Panc1 (cell line): ENCODE results near the gene DCTN3. TPM values are rescaled to one million over a fixed set of nuclear protein-coding genes. Genes with fewer than 3 reads are reported as not detected.

ENCODE experiments used
- ATAC-seq: fragments of 200-7000 bp; cut with Tn5 transposase; 2 replicates; pipeline ENCODE4 v1.9.1; 2020; ENCODE audit warnings: mild to moderate bottlenecking, moderate library complexity
- BruUV-seq: library from RNA; stranded (reverse); fragments of 400-500 nt; replicated peaks from 2 replicates; lab custom pipeline; 2021; lab: Mats Ljungman, UMichigan
- CTCF ChIA-PET: fragments of 300-600 bp; sonication (Branson Sonifier 250); formaldehyde crosslinking; loops from one replicate; lab custom pipeline; 2022; ENCODE audit warnings: antibody characterized with exemption; lab: Charles Lee
- POLR2A ChIA-PET: fragments of 300-600 bp; sonication (Branson Sonifier 250); formaldehyde crosslinking; loops from one replicate; lab custom pipeline; 2022; ENCODE audit warnings: antibody characterized with exemption; lab: Charles Lee
- DNase-seq: peaks from one replicate; pipeline ENCODE4 v3.0.0-alpha.2; 2010; ENCODE audit warnings: low read depth, low spot score
- H3K27ac ChIP-seq: 2 replicates; pipeline ENCODE4 v1.5.1; 2011; ENCODE audit warnings: mild to moderate bottlenecking, low read length, inconsistent platforms
- H3K27me3 ChIP-seq: fragments of 200-500 bp; sonication (Bioruptor generic); 2 replicates; pipeline ENCODE4 v1.6.0; 2014; ENCODE audit warnings: low read length, inconsistent platforms; ENCODE audit not compliant: control insufficient read depth, insufficient read depth
- H3K36me3 ChIP-seq: fragments of 200-500 bp; sonication (Bioruptor generic); 2 replicates; pipeline ENCODE4 v1.5.1; 2014; ENCODE audit warnings: inconsistent platforms, mild to moderate bottlenecking, low read length, moderate library complexity; ENCODE audit not compliant: control insufficient read depth, insufficient read depth
- H3K4me1 ChIP-seq: 2 replicates; pipeline ENCODE4 v1.5.1; 2011; ENCODE audit warnings: inconsistent platforms, mild to moderate bottlenecking, low read length, moderate library complexity; ENCODE audit not compliant: control insufficient read depth, insufficient read depth
- H3K4me3 ChIP-seq, 2 experiments: 2 replicates each; pipeline ENCODE4 v1.5.1; 2011 to 2012; ENCODE audit warnings: low read depth in 2 of 2, low read length in 2 of 2, mild to moderate bottlenecking in 2 of 2, inconsistent platforms in 1 of 2, moderate library complexity in 1 of 2
- H3K9me3 ChIP-seq: fragments of 200-500 bp; sonication (Bioruptor generic); 2 replicates; pipeline ENCODE4 v1.5.1; 2014; ENCODE audit warnings: low read depth, mild to moderate bottlenecking, inconsistent platforms, low read length, moderate library complexity; ENCODE audit not compliant: control insufficient read depth, insufficient read depth
- CTCF ChIP-seq: fragments of 450-650 bp; IDR thresholded peaks from 2 replicates; pipeline ENCODE4 v1.5.1; 2017; ENCODE audit warnings: mild to moderate bottlenecking
- POLR2AphosphoS5 ChIP-seq: IDR thresholded peaks from 2 replicates; pipeline ENCODE4 v1.6.1; 2012; ENCODE audit warnings: mild to moderate bottlenecking, low read depth, low read length, moderate library complexity
- REST ChIP-seq, 2 experiments: IDR thresholded peaks; 2 replicates each; pipeline ENCODE4 v1.6.1; 2011 to 2012; ENCODE audit warnings: low read depth in 2 of 2, control low read depth in 1 of 2, low read length in 1 of 2, mild to moderate bottlenecking in 1 of 2, moderate library complexity in 1 of 2; ENCODE audit not compliant: insufficient read depth in 1 of 2
- SIN3A ChIP-seq: IDR thresholded peaks from 2 replicates; pipeline ENCODE4 v1.6.1; 2012; ENCODE audit warnings: low read depth, mild to moderate bottlenecking, low read length, moderate library complexity, borderline replicate concordance; ENCODE audit not compliant: insufficient read depth
- TCF7L2 ChIP-seq: IDR thresholded peaks from 2 replicates; pipeline ENCODE4 v1.6.1; 2011; ENCODE audit warnings: mild to moderate bottlenecking, low read depth, low read length, inconsistent platforms
- in situ Hi-C: cut with HindIII; loops from 2 replicates; pipeline ENCODE4 v1.10.0; 2016; ENCODE audit warnings: low sequenced_read_pairs, low pct_unique_long_range_greater_than_20kb
- intact Hi-C: fragments of 100-400 bp; cut with micrococcal nuclease; formaldehyde crosslinking; loops from one replicate; pipeline ENCODE4 v1.10.0; 2022; ENCODE audit not compliant: unreplicated experiment
- total RNA-seq: library from RNA; stranded (reverse); gene quantifications from one replicate; pipeline ENCODE4 v1.2.1, GENCODE V29; 2021; ENCODE audit not compliant: unreplicated experiment

Gene DCTN3
- total RNA-seq, 1 experiment from 2014 or later = 110 TPM

- peak; percentile 81 for ATAC-seq
- peak overlapping the region; percentile 96 for H3K27ac ChIP-seq
- no peak for DNase-seq
- TF ChIP-seq SIN3A (no peak), CTCF (peak; percentile 96), REST (IDR thresholded peaks at IDR 0.05; ENCODE audit: insufficient read depth in 1 of 2, low read depth in 2 of 2, low read length in 1 of 2) (no peak)
- CTCF ChIA-PET = interaction anchor here (0.6 to 1.4 kb wide), 5 partner anchors 21 to 90 kb away, joined by 3 to 8 read pairs (median 3); no protein-coding TSS in a partner anchor
- in situ Hi-C loops (no loop called here), intact Hi-C loops (loop anchor here (1.0 kb wide), 1 partner anchor 21 kb away; no protein-coding TSS in a partner anchor)
- no peaks in the 10 kb centered on the region for H3K27me3 ChIP-seq
- H3K4me3 ChIP-seq = peak overlapping the region; percentile 68 to 80
- peaks cover 16% of the 10 kb centered on the region for H3K4me1 ChIP-seq
- H3K36me3 ChIP-seq = no peaks in the 10 kb centered on the region
- H3K9me3 ChIP-seq = no peaks in the 10 kb centered on the region
- POLR2A ChIA-PET = interaction anchor here (0.8 kb wide), 1 partner anchor 23 kb away, joined by 9 read pairs; no protein-coding TSS in a partner anchor
- no TSS peak for BruUV-seq
These were observed 7.4 kb downstream of the DCTN3 start for GRCh38 chr9:34612788-34613390.

- no peak for TF ChIP-seq TCF7L2
- TF ChIP-seq POLR2AphosphoS5 = peak; percentile 93
- Histone ChIP-seq H3K4me3 (peak within 1 kb of the TSS; percentile 68 to 80), H3K9me3 (no peaks in the 10 kb centered on the region), H3K36me3 (no peaks in the 10 kb centered on the region), H3K4me1 (peaks cover 16% of the 10 kb centered on the region), H3K27ac (peak within 1 kb of the TSS; percentile 96), H3K27me3 (no peaks in the 10 kb centered on the region)
- peak; percentile 94 for ATAC-seq
- no TSS peak for BruUV-seq
- no peak for DNase-seq
- ChIA-PET CTCF (interaction anchor here (0.5 to 1.4 kb wide), 3 partner anchors 22 to 90 kb away, joined by 3 to 6 read pairs (median 3); no protein-coding TSS in a partner anchor), POLR2A (interaction anchor here (0.8 kb wide), 1 partner anchor 24 kb away, joined by 9 read pairs; no protein-coding TSS in a partner anchor)
- in situ Hi-C loops (no loop called here), intact Hi-C loops (no loop called here)
These were observed 8.2 kb downstream of the DCTN3 start, which contains the start of gene RPP25L for GRCh38 chr9:34611811-34612787. Gene RPP25L, minus strand, starts transcription at chr9:34612097. Its CDS starts 801 bp downstream, at chr9:34611296.
